Effector memory CD4-positive, alpha-beta T cell (primary cell): ENCODE measurements around the gene RBMS3.

Experiments
- DNase-seq, 3 donors: peaks; one replicate each; pipeline ENCODE4 v3.0.0-alpha.2; 2020
- H3K27ac ChIP-seq: 2 replicates; pipeline ENCODE4 v1.7.0; 2013; ENCODE audit warnings: mild to moderate bottlenecking, low read length, moderate library complexity; ENCODE audit not compliant: insufficient read depth, poor library complexity, severe bottlenecking
- H3K27me3 ChIP-seq: replicated peaks from 2 replicates; pipeline ENCODE4 v1.7.0; 2013; ENCODE audit warnings: mild to moderate bottlenecking, low read length; ENCODE audit not compliant: insufficient read depth, control insufficient read depth, poor library complexity, severe bottlenecking
- H3K36me3 ChIP-seq: 2 replicates; pipeline ENCODE4 v1.7.0; 2013; ENCODE audit warnings: mild to moderate bottlenecking, low read length, moderate library complexity; ENCODE audit not compliant: control insufficient read depth, insufficient read depth
- H3K4me1 ChIP-seq: 2 replicates; pipeline ENCODE4 v1.7.0; 2013; ENCODE audit warnings: low read length, mild to moderate bottlenecking; ENCODE audit not compliant: control insufficient read depth, insufficient read depth, poor library complexity, severe bottlenecking
- H3K4me3 ChIP-seq: 2 replicates; pipeline ENCODE4 v1.7.0; 2013; ENCODE audit warnings: low read length, low read depth, mild to moderate bottlenecking; ENCODE audit not compliant: insufficient read depth, poor library complexity, severe bottlenecking
- H3K9me3 ChIP-seq: 2 replicates; pipeline ENCODE4 v1.7.0; 2013; ENCODE audit warnings: mild to moderate bottlenecking, low read length, moderate library complexity; ENCODE audit not compliant: control insufficient read depth

RBMS3 gene

GRCh38 chr3:29568355-29568754, 287.5 kb downstream of the RBMS3 start:
- no peak for DNase-seq
- no peaks in the 10 kb centered on the region for H3K36me3 ChIP-seq
- no peaks in the 10 kb centered on the region for H3K9me3 ChIP-seq
- H3K4me1 ChIP-seq, result no peaks in the 10 kb centered on the region
- no peak overlapping the region for H3K27ac ChIP-seq
- H3K27me3 ChIP-seq, result no peaks in the 10 kb centered on the region
- H3K4me3 ChIP-seq, result no peak overlapping the region

DNA sequence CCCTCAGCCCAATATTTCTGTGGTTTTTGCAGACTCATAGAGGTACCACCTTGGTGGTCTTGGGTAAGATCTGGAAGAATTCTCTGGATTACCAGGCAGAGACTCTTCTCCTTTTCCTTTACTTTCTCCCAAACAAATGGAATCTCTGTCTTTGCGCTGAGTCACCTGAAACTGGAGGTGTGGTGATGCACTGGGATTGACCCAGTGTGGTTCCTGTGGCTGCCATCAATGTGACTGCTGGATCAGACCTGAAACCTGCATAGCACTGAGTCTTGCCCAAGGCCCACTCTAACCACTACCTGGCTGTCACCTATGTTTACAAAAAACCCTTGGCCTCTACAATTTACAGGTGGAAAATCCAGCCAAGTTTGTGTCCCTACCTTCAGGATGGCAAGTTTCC, 295.3 kb downstream of the RBMS3 start:
- Histone ChIP-seq H3K27me3 (no peaks in the 10 kb centered on the region), H3K4me1 (no peaks in the 10 kb centered on the region), H3K27ac (no peak overlapping the region), H3K36me3 (no peaks in the 10 kb centered on the region), H3K4me3 (no peak overlapping the region), H3K9me3 (no peaks in the 10 kb centered on the region)
- DNase-seq, result no peak

- DNase-seq, result no peak
- H3K36me3 ChIP-seq, result no peaks in the 10 kb centered on the region
- H3K4me1 ChIP-seq, result no peaks in the 10 kb centered on the region
- no peak overlapping the region for H3K27ac ChIP-seq
- H3K4me3 ChIP-seq, result no peak overlapping the region
- H3K27me3 ChIP-seq, result no peaks in the 10 kb centered on the region
- H3K9me3 ChIP-seq, result no peaks in the 10 kb centered on the region
Observed at GRCh38 chr3:29576675-29577074, 295.8 kb downstream of the RBMS3 start.

DNA sequence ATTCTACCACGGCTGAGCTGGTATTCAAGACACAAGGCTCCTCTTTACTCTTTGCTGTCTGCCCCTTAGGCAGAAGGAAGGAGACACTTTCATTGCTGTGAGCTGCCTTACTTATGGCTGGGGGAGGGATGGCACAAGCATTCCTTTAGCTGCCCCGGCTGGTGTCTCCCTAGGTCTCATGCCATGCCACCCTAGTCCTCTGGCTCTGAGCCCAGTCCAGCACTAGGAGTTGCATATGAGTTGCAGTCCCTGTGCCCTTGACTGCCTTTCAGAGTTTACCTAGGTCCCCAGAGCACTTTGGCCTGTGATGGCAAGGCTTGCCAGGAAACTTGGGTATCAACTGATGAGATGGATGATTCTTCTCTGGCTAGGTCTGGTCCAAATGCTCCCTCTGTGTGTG, 296.4 kb downstream of the RBMS3 start:
- no peak for DNase-seq
- Histone ChIP-seq H3K4me3 (no peak overlapping the region), H3K36me3 (no peaks in the 10 kb centered on the region)

GRCh38 chr3:29581311-29581710, 300.4 kb downstream of the RBMS3 start:
- DNase-seq, result no peak
- no peak overlapping the region for H3K4me3 ChIP-seq
- H3K27ac ChIP-seq, result no peak overlapping the region

More for the DNA sequence above, 296.4 kb downstream of the RBMS3 start:
- no peaks in the 10 kb centered on the region for H3K27me3 ChIP-seq
- no peak overlapping the region for H3K27ac ChIP-seq
- no peaks in the 10 kb centered on the region for H3K4me1 ChIP-seq
- H3K9me3 ChIP-seq, result no peaks in the 10 kb centered on the region

DNA sequence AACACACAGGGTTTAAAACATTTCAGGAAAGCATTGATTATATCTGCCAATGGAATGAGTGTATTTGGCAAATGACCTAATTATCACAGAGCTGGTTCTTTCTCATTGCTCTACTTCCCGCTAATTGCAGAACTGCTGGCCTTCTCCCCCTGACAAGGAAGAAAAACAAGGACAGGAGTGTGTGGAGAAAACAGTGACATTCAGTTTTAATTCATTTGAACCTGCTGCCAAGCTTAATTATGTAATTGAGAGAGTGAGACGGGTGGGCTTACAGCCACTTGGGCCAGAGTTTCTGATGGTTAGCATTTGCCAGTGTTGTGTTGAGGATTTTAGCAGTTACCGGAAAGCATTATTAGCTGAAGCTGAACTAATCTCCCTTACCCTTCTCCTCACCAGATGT, 301.4 kb downstream of the RBMS3 start:
- DNase-seq, result no peak
- H3K36me3 ChIP-seq, result no peaks in the 10 kb centered on the region
- no peaks in the 10 kb centered on the region for H3K4me1 ChIP-seq
- no peaks in the 10 kb centered on the region for H3K9me3 ChIP-seq
- no peaks in the 10 kb centered on the region for H3K27me3 ChIP-seq
- no peak overlapping the region for H3K4me3 ChIP-seq
- H3K27ac ChIP-seq, result no peak overlapping the region

More at GRCh38 chr3:29581311-29581710, 300.4 kb downstream of the RBMS3 start:
- Histone ChIP-seq H3K9me3 (no peaks in the 10 kb centered on the region), H3K36me3 (no peaks in the 10 kb centered on the region), H3K4me1 (no peaks in the 10 kb centered on the region), H3K27me3 (no peaks in the 10 kb centered on the region)

DNA sequence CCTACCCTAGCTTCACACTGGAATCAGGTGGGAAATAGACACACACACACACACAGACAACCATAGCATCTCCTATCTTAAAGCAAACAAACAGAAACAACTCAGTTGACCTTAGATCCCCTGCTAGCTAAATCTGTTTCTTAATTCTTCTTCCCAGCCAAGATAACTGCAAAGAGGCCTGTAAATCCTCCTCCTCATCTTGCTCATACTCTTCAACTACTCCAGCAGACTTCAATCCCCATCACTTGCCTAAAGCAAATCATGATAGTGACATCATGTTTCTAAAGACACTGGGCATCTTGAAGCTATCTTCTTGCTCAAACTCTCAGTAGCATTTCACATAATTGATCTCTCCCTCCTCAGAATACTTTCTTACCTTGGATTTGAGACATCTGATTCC, 303.0 kb downstream of the RBMS3 start:
- H3K27me3 ChIP-seq, result no peaks in the 10 kb centered on the region
- no peaks in the 10 kb centered on the region for H3K36me3 ChIP-seq
- no peaks in the 10 kb centered on the region for H3K4me1 ChIP-seq
- no peaks in the 10 kb centered on the region for H3K9me3 ChIP-seq
- no peak for DNase-seq
- no peak overlapping the region for H3K4me3 ChIP-seq
- H3K27ac ChIP-seq, result no peak overlapping the region

DNA sequence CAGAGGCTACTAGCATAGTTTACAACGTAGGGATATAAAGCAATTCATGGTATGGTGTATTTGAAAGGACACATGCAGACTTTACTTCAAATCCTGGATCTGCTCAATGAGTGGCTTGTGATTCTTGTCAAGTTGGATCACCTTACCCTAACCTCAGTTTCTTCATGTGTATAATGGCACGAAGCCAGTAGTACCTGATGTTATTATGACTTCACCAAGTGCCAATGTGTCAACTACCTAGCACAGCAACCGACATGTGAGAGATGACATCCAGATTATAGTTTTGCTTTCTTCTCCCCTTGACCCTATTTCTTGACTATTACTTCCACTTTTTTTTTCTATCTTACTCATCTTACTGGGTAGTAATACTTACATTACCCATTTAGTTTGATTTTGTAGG, 304.5 kb downstream of the RBMS3 start:
- H3K9me3 ChIP-seq, result no peaks in the 10 kb centered on the region
- no peaks in the 10 kb centered on the region for H3K27me3 ChIP-seq
- DNase-seq, result no peak
- no peaks in the 10 kb centered on the region for H3K4me1 ChIP-seq
- no peak overlapping the region for H3K27ac ChIP-seq
- H3K4me3 ChIP-seq, result no peak overlapping the region
- H3K36me3 ChIP-seq, result no peaks in the 10 kb centered on the region

DNA sequence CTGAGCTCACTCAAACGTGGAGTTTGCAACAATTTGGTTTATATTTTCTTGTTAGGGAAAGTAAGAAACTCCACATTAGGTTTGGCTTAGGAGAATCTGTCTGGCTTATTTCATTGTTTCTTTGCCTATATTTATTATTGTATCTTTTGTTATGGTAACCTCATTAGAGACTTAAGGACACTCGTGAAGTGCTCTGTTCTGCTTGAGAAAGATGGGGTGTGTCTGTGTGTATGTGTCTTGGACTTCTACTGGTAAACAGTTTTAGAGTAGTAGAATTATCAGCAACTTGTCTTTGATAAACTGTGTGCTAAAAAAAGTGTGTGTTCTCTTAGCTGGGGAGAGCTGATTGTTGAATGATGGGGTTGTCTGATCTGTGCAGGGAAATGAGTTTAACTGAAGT, 306.5 kb downstream of the RBMS3 start:
- no peaks in the 10 kb centered on the region for H3K9me3 ChIP-seq
- H3K27ac ChIP-seq, result no peak overlapping the region
- no peak for DNase-seq
- H3K36me3 ChIP-seq, result no peaks in the 10 kb centered on the region
- H3K4me3 ChIP-seq, result no peak overlapping the region
- no peaks in the 10 kb centered on the region for H3K27me3 ChIP-seq
- no peaks in the 10 kb centered on the region for H3K4me1 ChIP-seq

- no peaks in the 10 kb centered on the region for H3K36me3 ChIP-seq
- DNase-seq, result no peak
- H3K27ac ChIP-seq, result no peak overlapping the region
- H3K27me3 ChIP-seq, result no peaks in the 10 kb centered on the region
- no peaks in the 10 kb centered on the region for H3K4me1 ChIP-seq
- no peaks in the 10 kb centered on the region for H3K9me3 ChIP-seq
- no peak overlapping the region for H3K4me3 ChIP-seq
Observed at GRCh38 chr3:29590012-29590411, 309.1 kb downstream of the RBMS3 start.

GRCh38 chr3:29590461-29590860, 309.6 kb downstream of the RBMS3 start:
- DNase-seq, result no peak
- Histone ChIP-seq H3K27me3 (no peaks in the 10 kb centered on the region), H3K9me3 (no peaks in the 10 kb centered on the region), H3K27ac (no peak overlapping the region), H3K4me1 (no peaks in the 10 kb centered on the region), H3K36me3 (no peaks in the 10 kb centered on the region), H3K4me3 (no peak overlapping the region)
